ENCODE measurements around the gene CHADL. TPM values are rescaled to one million over a fixed set of nuclear protein-coding genes. Genes with fewer than 3 reads are reported as not detected.

CHADL gene
- total RNA-seq, 2 experiments from 2014 or later, result 2.3 to 2.6 TPM

Small RNA genes lying within 50 kb of the gene (microRNA-seq; reads per million reads assigned to microRNA genes)
- not detected for gene MIR6889 (ENCODE audit: borderline microRNAs expressed)

Other genes starting within 250 kb of the CHADL start
- gene EP300, start 148.3 kb downstream of the CHADL start, total RNA-seq, result 100 to 1,000 TPM; 157 to 158 TPM
- gene L3MBTL2, start 35.6 kb downstream of the CHADL start, total RNA-seq, result 10 to 100 TPM; 16.3 to 20.3 TPM
- 100 to 1,000 TPM; 200 to 210 TPM for gene RANGAP1, start 45.3 kb upstream of the CHADL start, total RNA-seq
- 10 to 100 TPM; 30.7 to 30.8 TPM for gene ZC3H7B, start 60.6 kb upstream of the CHADL start, total RNA-seq
- 1 to 10 TPM; 2.8 to 3.8 TPM for gene TEF, start 141.0 kb upstream of the CHADL start, total RNA-seq
- gene TOB2, start 205.9 kb upstream of the CHADL start, total RNA-seq, result 10 to 100 TPM; 27.0 to 33.5 TPM
- gene PHF5A, start 227.8 kb upstream of the CHADL start, total RNA-seq, result 10 to 100 TPM; 52.9 to 57.4 TPM
- 10 to 100 TPM; 83.7 to 95.2 TPM for gene ACO2, start 228.2 kb upstream of the CHADL start, total RNA-seq

All from CD8-positive, alpha-beta T cell (primary cell).